Neural crest cell (in vitro differentiated cells): ENCODE measurements around the gene SYNGAP1. TPM values are rescaled to one million over a fixed set of nuclear protein-coding genes. Genes with fewer than 3 reads are reported as not detected.
A peak's percentile ranks its signal among the peaks of the same experiment; 100 is the strongest.
"Not testable (repeated sequence)": the region's sequence is repeated elsewhere in the genome, so short reads cannot be mapped to it uniquely, and the experiment has no call there.

Source experiments
- DNase-seq: peaks from one replicate; pipeline ENCODE4 v3.0.0; 2021; ENCODE audit warnings: low read depth, mixed read lengths, low spot score
- H3K27ac Mint-ChIP-seq: one replicate; pipeline ENCODE4 v1.8.0; 2021; ENCODE audit warnings: mild to moderate bottlenecking, mixed read lengths; ENCODE audit not compliant: unreplicated experiment
- H3K27me3 Mint-ChIP-seq: 2 replicates; pipeline ENCODE4 v1.8.0; 2021; ENCODE audit warnings: low read depth, mild to moderate bottlenecking, mixed read lengths
- H3K36me3 Mint-ChIP-seq: 2 replicates; pipeline ENCODE4 v1.8.0; 2021; ENCODE audit warnings: low read depth, mild to moderate bottlenecking, mixed read lengths
- H3K4me1 Mint-ChIP-seq: 2 replicates; pipeline ENCODE4 v1.8.0; 2021; ENCODE audit warnings: mixed read lengths
- H3K4me3 Mint-ChIP-seq: one replicate; pipeline ENCODE4 v1.8.0; 2021; ENCODE audit warnings: mild to moderate bottlenecking, mixed read lengths
- H3K9me3 Mint-ChIP-seq: 2 replicates; pipeline ENCODE4 v1.8.0; 2021; ENCODE audit warnings: mixed read lengths
- CTCF ChIP-seq: fragments of 200-600 bp; sonication (generic); conservative IDR thresholded peaks from 2 replicates; pipeline ENCODE4 v1.5.0; 2021; ENCODE audit warnings: antibody characterized with exemption, mild to moderate bottlenecking
- total RNA-seq: library from RNA; stranded (reverse); gene quantifications from 2 replicates; pipeline ENCODE4 v1.2.1, GENCODE V29; 2021

SYNGAP1 gene
- total RNA-seq, 1 donor from 2014 or later, result 72.4 TPM

- Mint-ChIP-seq H3K27ac (no peak overlapping the region), H3K4me1 (peaks cover 32% of the 10 kb centered on the region), H3K36me3 (peaks cover 20% of the 10 kb centered on the region), H3K27me3 (no peaks in the 10 kb centered on the region), H3K9me3 (no peaks in the 10 kb centered on the region), H3K4me3 (no peak overlapping the region)
- DNase-seq, result no peak
- TF ChIP-seq CTCF, result no peak
These were observed 22.3 kb upstream of the SYNGAP1 start for GRCh38 chr6:33397541-33397940.

- H3K9me3 Mint-ChIP-seq, H3K27ac Mint-ChIP-seq, DNase-seq, H3K4me3 Mint-ChIP-seq, H3K27me3 Mint-ChIP-seq: not testable (repeated sequence)
- Mint-ChIP-seq H3K4me1 (peaks cover 24% of the 10 kb centered on the region), H3K36me3 (peaks cover 23% of the 10 kb centered on the region)
These were observed 21.3 kb upstream of the SYNGAP1 start for GRCh38 chr6:33398601-33399000.

GRCh38 chr6:33399881-33400280 lies 20.0 kb upstream of the SYNGAP1 start:
- DNase-seq, H3K9me3 Mint-ChIP-seq, H3K27me3 Mint-ChIP-seq, H3K27ac Mint-ChIP-seq: not testable (repeated sequence)
- Mint-ChIP-seq H3K4me3 (peak overlapping the region; percentile 23), H3K36me3 (peaks cover 31% of the 10 kb centered on the region), H3K4me1 (peaks cover 18% of the 10 kb centered on the region)

GRCh38 chr6:33404884-33405283 lies 15.0 kb upstream of the SYNGAP1 start:
- Mint-ChIP-seq H3K9me3 (no peaks in the 10 kb centered on the region), H3K4me3 (no peak overlapping the region), H3K27ac (no peak overlapping the region), H3K27me3 (no peaks in the 10 kb centered on the region), H3K36me3 (peaks cover 33% of the 10 kb centered on the region), H3K4me1 (peaks cover 14% of the 10 kb centered on the region)
- no peak for DNase-seq
- TF ChIP-seq CTCF, result no peak

- Mint-ChIP-seq H3K27me3 (no peaks in the 10 kb centered on the region), H3K27ac (peak overlapping the region; percentile 72), H3K36me3 (peaks cover 29% of the 10 kb centered on the region), H3K9me3 (no peaks in the 10 kb centered on the region), H3K4me3 (peak overlapping the region; percentile 24), H3K4me1 (peaks cover 17% of the 10 kb centered on the region)
- no peak for DNase-seq
- TF ChIP-seq CTCF, result no peak
These were observed 14.4 kb upstream of the SYNGAP1 start for GRCh38 chr6:33405386-33405940.

GRCh38 chr6:33406126-33406525 lies 13.7 kb upstream of the SYNGAP1 start:
- no peak for TF ChIP-seq CTCF
- no peaks in the 10 kb centered on the region for H3K27me3 Mint-ChIP-seq
- H3K4me3 Mint-ChIP-seq, result no peak overlapping the region
- peaks cover 29% of the 10 kb centered on the region for H3K36me3 Mint-ChIP-seq
- H3K27ac Mint-ChIP-seq, result no peak overlapping the region
- no peak for DNase-seq
- H3K9me3 Mint-ChIP-seq, result no peaks in the 10 kb centered on the region
- peaks cover 17% of the 10 kb centered on the region for H3K4me1 Mint-ChIP-seq
